NCI-H2171 treated with DMSO at 0.1 percent for 48 hours (cell line): ENCODE results near the gene PON1.

Source experiments
- DNase-seq: peaks from one replicate; lab custom pipeline; 2025; lab: John Stamatoyannopoulos, UW

Gene PON1

GRCh38 chr7:95253986-95254385 lies 70.3 kb downstream of the PON1 start:
- DNase-seq: no peak

- DNase-seq: no peak
Measured at GRCh38 chr7:95251966-95252365, 72.4 kb downstream of the PON1 start.

GRCh38 chr7:95250571-95250970 lies 73.8 kb downstream of the PON1 start:
- no peak for DNase-seq
